Daoy (cell line): Measurements from ENCODE around the gene ACTC1. TPM values are rescaled to one million over a fixed set of nuclear protein-coding genes. Genes with fewer than 3 reads are reported as not detected.

Source experiments
- DNase-seq: peaks from one replicate; pipeline ENCODE4 v3.0.0-alpha.2; 2015; ENCODE audit warnings: low read depth
- total RNA-seq: library from RNA; depleted of rRNA; stranded (reverse); fragments of >200 nt; shearing (Covaris generic); gene quantifications from 2 replicates; pipeline ENCODE4 v1.2.3, GENCODE V29; 2014

The ACTC1 gene
- total RNA-seq, 1 experiment from 2014 or later = not detected

DNA sequence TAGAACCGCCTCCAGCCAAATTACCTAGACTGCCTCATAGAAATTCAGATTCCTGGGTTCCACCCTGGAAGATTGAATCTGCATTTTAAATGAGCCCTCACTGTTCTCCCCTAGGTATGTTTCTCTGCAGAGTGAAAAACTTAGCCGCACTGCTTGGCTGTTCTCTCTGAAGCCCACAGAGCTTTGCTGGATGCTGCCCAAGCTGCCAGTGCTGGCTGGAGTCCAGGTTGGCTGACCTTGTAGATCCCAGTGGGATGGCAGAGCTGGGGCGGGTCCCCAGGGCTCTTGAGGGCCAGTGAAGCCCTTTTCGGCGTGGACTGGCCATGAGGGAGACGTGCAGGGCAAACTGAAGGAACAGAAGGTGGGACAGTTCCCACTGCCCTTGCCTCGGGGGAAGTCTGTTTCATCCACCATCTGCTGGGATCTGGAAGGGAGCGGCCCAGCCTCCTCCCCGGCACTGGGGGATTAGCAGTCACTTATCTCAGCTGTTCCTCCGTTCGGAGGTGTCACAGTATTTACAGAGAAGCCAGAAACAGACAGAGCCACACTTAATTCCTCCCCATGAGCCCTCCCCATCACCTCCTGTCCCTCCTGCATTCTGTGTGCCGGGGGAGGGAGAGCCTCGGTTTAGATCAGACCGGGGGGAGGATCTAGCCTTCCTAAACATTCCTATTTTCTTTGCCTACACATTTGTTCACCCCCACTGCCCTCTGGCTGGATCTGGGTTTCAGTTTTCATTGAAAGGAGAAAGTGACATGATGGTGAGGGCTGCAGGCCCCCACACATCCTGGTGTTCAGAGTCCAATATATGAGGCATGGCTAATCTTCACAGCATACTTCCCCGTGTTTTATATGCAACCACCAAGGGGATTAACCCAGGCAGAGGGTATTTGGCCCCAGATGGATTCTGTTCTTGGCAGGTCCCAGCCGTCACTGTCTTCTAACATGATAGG lies 4.1 kb upstream of the ACTC1 start:
- DNase-seq = peak; percentile 27

DNA sequence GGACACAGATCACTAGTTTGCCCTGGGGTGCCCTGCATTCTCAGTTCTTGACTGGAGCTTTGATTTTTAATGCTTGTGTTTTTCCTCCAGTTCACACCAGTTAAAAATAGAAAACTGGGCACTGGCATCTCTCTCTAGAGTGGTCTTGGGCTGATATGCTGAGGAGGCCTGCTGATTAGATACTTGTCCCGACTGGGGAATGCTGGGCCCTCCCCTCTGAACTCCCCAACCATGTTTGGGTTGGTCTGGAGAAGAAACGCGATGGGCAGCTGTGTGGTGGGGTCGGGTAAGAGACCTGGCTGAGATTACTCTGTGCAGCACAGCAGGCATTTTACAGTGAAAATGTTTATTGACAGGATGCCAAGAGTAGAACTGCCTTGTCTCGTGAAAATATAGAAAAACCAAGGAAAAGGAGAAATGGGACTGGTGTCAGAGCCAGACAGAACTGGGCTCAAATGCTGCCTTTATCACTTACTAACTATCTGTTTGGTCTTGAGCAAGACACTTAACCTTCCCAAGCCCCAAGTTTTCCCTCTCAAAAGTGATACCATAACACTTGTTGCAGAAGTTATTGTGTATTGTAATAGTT lies 1.6 kb upstream of the ACTC1 start:
- DNase-seq = no peak

DNA sequence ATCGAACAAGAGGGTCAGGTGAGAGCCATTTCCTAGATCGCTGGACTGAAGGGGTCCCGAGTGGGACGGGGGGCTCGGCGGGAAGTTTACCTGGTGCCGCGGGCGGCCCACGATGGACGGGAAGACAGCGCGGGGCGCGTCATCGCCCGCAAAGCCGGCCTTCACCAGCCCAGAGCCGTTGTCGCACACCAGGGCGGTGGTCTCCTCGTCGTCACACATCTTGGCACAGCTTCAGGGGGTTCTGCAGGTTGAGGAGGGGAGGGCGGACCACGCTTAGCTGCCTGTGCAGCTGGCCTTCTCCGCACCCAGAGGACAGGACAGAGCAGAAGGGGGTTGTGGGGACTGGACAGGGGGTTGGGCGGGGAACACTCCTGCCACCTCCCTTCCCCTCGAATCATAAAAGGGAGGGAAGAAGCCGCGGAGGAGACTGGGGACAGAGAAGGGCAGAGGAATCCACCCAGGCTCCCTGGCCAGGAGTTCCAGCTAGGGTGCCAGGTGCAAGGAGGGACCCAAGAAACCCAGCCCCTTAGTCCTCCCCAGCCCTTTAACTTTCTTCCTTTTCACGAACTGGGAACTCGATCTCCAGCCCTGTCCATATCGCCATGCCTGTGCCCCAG lies 651 bp downstream of the ACTC1 start:
- DNase-seq = no peak

DNA sequence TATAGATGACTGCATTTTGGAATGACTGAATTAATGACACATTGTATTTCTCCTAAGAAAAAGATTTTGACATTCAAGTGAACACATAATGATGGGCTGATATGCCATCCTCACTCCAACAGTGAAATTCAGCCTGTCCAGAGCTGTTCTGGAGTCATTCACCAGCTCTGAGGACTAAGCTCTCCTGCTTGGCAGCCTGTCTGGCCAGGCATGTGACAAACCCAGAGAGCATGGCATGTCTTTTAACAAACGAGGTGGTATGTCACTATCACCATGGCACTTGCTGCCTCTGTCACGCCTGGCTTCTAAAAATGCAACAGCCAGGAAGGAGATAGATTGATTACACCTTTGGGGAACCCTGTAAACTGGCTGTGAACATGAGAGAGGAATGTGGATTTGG lies 1.4 kb downstream of the ACTC1 start:
- no peak for DNase-seq

DNA sequence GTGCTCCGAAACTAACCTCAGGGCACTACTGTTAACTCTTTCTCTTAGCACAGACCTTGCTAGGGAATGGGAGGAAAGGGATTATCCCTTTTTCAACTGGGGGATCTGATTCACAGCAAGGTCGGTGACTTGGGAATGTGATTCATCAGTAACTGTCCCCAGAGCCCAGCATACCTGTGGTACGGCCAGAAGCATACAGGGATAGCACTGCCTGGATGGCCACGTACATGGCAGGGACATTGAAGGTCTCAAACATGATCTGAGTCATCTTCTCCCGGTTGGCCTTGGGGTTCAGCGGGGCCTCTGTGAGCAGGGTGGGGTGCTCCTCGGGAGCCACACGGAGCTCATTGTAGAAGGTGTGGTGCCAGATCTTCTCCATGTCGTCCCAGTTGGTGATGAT lies 2.3 kb downstream of the ACTC1 start:
- no peak for DNase-seq

DNA sequence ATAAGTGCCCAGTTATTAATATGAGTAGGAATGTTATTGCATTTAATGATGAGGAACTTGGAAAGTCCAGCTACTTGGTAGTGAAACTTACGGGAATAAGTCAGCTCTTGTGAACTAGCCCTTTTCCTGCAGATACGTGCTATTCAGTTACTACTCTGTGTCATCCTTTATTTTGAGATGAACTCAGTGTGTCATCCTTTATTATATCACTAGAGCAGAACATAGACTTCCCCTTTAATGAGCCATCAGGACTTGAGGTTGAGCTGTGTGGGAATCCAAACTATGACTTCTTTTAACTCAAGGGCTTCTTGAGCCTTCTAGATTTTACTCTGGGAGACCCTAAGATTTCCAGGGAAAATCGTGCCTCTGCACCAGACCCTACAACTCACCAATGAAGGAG lies 3.6 kb downstream of the ACTC1 start:
- DNase-seq = no peak

DNA sequence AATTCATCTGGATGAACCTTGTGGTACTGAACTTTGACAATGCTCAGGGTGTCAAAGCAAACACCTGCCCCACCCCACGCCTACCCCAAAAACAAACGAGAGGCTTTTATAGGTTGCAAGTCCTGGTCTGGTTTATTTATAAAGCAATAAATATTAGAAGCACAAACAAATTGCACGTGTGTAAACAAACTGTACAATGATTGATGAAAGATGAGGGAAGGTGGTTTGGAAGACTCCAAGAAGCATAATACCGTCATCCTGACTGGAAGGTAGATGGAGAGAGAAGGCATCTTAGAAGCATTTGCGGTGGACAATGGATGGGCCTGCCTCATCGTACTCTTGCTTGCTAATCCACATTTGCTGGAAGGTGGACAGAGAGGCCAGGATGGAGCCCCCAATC lies 5.2 kb downstream of the ACTC1 start:
- DNase-seq = no peak

DNA sequence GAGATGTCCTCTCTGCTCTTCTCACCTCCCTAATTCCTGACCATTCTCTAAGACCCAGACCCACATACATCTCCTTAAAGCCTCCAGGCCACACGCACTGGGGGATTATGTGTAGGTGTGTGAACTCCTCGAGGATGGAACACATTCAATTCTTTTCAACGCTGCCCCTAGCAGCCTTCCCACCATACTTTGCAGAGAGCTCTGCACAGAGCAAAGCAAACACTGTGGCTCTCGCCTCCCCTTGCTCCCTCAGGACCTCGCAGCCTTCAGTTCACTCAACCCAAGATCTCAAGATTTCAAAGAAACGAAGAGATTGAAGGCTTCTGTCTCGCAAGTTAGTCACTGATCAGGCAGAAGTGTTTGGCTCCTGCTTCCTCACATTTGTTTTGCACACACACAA lies 6.0 kb downstream of the ACTC1 start:
- no peak for DNase-seq

DNA sequence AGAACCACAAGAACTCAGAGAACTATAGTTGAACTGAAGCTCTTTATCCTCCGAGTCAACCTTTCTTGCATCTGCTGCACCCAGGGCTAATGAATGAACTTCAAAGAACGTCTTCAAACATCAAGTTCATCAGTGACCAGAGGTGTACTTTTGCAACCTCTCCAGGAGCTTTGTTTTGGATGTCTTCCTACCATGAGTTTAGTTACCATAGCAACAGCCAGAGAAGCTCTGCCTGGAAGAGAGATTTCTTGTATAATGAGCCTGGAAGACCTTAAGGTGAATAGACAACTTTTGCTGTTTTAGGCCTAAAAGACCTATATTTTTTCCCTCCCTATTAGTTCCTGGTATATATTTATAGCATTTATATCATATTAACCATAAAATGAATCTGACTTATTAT lies 9.1 kb downstream of the ACTC1 start:
- DNase-seq = no peak

DNA sequence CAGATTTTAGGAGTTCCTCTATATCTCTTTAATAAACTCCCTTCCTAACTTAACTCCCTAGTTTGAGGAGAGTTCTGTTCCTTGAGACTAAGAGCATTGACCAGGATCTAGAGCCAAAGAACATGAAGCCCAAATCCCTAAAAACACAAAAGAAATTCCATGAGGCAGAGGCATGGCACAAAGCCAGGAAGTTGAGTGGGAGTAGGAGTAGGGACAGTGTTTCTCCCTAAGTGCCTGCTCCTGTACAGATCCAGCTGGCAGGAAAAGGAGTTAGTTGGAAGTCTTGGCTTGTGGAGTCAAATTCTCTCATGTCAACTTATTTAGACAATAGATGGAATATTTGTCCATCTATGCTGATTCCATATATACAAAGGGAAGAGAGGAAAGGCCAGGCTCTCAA lies 11.4 kb downstream of the ACTC1 start:
- DNase-seq = no peak

DNA sequence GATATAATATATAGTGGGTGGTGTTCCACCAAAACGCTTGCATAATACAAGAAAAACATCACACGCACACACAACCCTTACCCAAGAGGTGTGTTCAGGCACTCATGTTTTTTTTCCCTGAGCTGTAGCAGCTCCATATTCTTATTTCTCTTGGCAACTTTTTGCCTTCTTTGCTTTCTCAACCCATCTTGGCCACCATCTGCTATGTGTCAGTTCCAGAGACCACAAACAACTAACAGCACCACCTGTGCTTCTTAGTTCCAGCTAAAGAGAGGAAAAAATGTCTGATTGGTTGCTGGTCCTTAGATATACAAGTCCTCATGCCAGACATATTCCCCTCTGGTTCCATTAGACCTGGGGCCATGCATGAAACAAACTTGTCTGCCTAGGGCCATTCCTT lies 11.9 kb downstream of the ACTC1 start:
- DNase-seq = no peak

DNA sequence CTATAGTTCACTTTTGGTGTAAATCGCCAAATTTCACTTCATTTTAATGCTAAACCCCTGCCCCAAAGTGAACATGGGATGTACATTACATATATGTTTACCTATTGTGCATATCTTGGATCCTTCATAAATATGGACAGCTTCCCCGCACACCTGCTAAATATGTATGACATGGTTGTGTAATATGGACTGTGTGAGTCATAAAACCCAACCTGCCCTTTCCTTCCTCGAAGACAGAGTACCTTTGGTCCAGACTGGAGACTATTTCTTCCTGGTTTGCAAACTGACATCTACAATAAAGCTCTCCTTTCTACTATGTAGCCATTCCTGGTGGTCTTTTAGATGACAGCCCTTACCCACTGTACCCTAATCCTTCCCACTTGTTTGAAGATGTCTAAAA lies 12.4 kb downstream of the ACTC1 start:
- DNase-seq = no peak

DNA sequence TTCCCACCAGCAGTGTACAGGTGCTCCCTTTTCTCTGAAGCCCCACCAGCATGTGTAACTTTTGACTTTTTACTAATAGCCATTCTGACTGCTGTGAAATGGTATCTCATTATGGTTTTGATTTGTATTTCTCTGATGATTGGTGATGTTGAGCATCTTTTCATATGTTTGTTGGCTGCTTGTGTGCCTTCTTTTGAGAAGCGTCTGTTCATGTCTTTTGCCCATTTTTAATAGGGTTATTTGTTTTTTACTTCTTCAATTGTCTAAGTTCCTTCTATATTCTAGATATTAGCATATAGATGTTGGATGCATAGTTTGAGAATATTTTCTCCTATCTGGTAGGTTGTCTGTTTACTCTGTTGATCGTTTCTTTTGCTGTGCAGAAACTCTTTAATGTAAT lies 14.6 kb downstream of the ACTC1 start:
- no peak for DNase-seq

DNA sequence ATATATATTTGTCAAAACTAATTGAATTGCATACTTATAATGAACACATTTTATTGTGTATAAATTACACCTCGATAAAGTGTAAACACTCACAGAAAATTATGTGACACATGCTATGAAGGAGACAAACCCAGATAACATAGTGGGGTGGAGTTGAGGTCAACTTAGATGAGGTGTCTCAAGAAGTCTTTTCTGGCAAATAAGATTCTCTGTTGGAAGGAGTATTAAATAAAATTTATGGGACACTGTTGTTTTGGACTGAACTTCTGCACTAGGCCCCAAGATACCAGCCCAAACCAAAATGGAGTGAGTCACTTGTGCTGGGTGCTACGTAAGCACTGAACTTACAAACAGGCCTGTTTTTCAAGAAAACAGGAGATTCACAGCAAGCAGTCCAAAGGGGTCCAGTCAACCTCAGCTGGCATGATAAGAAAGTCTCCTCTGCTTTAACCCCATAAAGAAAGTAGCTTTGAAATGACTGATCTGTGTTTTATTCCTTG lies 18.7 kb downstream of the ACTC1 start:
- no peak for DNase-seq

DNA sequence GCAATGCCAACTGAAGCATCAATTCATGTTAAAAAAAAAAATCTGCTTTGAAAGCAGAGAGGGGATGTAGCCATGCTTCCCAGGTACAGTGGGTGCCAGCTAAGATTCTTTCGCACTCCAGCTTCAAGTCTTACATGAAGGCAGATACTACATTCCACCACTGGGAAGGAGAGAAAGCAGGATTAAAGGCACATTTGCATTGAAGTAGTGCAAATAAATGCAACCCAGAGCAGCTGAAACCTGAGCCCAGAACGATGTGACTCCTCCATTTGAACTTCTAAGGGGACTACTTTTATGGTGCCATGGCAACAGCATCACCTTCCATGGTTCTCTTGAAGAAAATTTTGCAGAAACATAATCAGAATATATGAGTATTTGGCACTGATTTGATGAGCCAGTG lies 21.4 kb downstream of the ACTC1 start:
- DNase-seq = no peak

DNA sequence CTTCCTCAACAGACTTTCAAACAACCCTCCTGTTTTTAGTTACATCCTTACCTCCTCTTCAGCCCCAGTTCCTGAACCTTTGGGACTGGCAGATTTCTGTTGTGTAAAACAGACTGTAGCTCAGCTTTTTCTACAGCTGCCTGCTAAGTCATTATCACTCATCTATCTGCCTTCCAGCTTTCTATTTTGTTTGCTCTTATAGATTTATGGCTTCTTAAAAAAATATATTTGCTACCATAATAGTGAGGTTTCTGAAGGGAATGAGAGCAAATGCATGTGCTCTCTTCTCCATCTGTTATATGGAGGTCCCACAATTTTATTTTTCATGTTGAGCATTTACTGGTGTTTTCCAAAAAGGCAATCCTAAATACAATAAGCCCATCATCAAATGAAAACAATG lies 22.3 kb downstream of the ACTC1 start:
- DNase-seq = no peak

DNA sequence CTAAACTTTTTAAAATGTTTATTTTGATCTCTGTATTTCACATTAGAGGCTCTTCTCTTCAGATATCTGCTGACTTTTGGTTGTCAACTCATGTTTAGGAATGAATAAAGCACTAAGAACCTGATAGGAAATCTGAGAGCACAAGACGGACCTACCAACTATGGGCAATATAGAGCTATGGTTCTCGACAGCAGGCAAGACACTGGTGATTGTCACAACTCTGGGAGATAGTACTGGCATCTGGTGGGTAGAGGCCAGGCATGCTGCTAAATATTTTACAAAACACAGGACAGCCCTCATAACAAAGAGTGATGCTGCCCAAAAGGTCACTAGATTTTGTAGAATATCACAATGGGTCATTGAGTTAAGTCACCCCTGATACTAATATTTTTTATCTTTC lies 23.0 kb downstream of the ACTC1 start:
- no peak for DNase-seq

DNA sequence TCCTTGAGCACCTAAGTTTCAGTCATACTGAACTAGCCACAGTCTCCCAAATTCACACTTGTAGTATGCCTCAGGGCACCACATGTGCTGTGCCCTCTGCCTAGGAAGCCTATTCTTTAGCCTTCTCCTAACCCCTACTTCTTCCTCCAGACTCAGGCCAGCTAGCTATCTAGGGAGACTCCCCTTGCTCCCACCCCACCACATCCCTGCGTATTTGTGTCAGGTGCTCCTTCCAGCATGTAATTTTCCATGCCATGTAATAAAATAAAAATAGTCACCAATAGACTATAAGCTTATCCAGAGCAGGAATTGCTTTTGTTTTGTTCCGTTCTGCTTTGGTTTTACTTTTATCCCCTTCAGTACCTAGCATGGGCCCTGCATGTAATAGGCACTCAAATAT lies 25.6 kb downstream of the ACTC1 start:
- DNase-seq = no peak

DNA sequence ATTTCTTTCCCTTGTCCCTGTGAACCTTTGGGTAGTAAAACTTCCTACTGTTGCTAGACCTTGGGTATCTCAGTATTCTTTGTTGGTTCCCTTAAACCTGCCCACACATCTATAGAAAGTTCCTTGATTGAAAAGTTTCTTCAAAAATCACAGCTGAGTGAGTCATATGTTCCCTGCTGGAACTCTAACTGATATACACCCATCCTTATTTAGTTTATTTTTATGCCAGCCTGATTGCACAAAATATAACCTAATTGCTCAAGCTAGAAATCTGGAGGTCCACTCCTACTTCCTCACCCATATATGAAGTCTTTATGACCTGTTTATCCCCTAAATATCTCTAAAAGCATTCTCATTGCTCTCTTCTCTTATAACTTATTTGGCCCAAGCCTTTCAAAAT lies 26.8 kb downstream of the ACTC1 start:
- DNase-seq = no peak

DNA sequence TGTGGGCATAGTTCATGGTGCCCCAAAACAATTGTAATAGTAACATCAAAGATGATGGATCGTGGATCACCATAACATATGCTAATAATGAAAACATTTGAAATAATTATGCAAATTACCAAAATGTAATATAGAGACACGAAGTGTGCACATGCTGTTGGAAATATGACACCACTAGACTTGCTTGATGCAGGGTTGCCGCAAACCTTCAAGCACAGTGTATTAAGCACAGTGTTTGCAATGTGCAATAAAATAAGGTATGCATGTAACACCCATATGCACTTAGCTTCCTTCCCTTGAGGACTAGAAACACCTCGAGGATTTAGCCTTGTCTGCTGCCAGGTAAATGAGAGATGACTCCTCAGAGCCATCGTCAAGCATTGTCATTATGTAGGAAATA lies 29.6 kb downstream of the ACTC1 start:
- no peak for DNase-seq

DNA sequence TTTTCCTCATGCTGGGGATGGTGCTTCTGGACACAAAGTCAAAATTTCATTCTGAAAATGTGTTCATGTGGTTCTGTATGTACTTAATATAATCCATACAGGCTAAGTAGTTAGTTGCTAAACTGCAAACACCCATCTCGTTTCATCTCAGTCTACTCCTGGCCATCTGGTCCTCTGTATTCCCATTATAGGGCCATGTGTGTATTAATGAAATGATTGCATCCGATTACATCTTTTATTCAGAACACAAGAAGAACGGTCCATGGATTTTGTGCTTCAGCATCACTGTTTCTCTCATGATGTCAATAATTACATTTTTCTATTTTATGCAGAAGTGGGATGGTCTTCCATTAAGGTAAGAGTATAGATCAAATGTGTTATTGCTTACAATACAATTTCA lies 34.4 kb downstream of the ACTC1 start:
- DNase-seq = no peak

DNA sequence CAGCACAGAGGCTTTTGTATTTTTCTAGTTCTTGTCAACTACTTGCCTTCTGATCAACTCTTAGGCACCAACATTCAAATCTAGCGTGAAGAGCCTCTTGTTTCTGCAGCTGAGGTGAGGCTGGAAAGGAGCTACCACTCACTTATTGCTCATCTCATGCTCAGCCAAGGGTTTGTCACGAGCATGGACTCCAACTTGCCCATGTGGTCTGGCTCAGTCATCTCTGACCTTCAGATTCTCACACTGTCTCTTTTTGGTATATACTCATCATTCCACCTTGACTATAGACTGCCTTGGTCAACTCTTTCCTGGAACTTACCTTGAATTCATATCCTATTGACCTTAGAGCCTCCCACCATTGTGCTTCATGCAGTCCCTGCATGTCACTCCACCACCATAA lies 35.4 kb downstream of the ACTC1 start:
- no peak for DNase-seq

DNA sequence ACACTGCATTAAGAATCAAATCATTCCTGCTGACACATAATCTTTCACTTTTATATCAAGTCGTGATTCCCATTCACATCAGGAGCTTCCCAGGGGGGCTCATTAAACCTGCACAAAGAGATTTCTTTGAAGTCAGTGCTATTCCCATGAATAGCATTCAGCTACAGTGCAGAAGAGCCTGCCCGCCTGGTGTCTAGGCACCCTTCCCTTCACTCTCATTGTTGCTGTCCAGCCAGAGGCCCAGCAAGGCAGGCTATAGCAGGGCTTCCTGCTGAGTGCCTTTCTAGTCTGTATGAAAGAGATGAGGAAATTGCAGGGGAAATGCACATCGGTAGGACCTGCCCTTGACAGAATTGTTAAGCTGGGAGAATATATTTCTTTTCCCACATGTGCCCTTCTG lies 36.0 kb downstream of the ACTC1 start:
- no peak for DNase-seq
